ENCODE data around the gene CASZ1. TPM values are rescaled to one million over a fixed set of nuclear protein-coding genes. Genes with fewer than 3 reads are reported as not detected.

Gene CASZ1
- total RNA-seq, 1 experiment from 2014 or later: 15.2 TPM

DNA sequence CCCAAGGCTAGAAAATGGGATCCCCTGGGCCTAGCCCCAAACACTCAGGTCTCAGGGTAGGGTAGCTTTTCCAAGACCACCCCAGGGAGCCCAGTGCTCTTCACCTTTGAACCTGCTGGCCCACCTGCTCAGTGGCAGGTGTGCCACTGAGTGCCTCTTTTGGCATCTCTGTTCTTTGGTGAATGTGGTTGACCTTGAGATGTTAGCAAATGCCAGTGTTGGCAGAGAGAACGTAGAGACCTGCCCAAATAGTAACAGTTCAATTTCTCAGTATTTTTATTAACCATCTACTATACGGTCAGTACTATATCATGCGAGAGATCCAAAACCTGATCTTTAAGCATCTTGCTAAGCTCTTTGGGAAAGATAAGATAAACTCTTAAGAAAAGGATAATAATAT, 193.5 kb downstream of the CASZ1 start:
- TF ChIP-seq, protein P1, sequence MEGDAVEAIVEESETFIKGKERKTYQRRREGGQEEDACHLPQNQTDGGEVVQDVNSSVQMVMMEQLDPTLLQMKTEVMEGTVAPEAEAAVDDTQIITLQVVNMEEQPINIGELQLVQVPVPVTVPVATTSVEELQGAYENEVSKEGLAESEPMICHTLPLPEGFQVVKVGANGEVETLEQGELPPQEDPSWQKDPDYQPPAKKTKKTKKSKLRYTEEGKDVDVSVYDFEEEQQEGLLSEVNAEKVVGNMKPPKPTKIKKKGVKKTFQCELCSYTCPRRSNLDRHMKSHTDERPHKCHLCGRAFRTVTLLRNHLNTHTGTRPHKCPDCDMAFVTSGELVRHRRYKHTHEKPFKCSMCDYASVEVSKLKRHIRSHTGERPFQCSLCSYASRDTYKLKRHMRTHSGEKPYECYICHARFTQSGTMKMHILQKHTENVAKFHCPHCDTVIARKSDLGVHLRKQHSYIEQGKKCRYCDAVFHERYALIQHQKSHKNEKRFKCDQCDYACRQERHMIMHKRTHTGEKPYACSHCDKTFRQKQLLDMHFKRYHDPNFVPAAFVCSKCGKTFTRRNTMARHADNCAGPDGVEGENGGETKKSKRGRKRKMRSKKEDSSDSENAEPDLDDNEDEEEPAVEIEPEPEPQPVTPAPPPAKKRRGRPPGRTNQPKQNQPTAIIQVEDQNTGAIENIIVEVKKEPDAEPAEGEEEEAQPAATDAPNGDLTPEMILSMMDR (conservative IDR thresholded peaks at IDR 0.05): no peak
- no peak for TF ChIP-seq EZH2 (IDR thresholded peaks at IDR 0.05; ENCODE audit: low read depth)
- CTCF ChIA-PET: no interaction called here
- BruUV-seq (replicated peaks): no TSS peak
- Histone ChIP-seq H3K27ac (no peak overlapping the region), H3K79me2 (ENCODE audit: low read depth) (no peaks in the 10 kb centered on the region), H3K9me3 (ENCODE audit: insufficient read depth, low read depth) (no peaks in the 10 kb centered on the region), H3K4me3 (no peak overlapping the region), H2AFZ (no peak overlapping the region), H4K20me1 (ENCODE audit: insufficient read depth) (no peaks in the 10 kb centered on the region), H3F3A (ENCODE audit: insufficient read depth, low read depth) (peaks cover 24% of the 10 kb centered on the region), H3K4me2 (no peak overlapping the region), H3K4me1 (replicated peaks; ENCODE audit: insufficient read depth) (peaks cover 24% of the 10 kb centered on the region), H3K36me3 (ENCODE audit: low read depth) (no peaks in the 10 kb centered on the region), H3K27me3 (ENCODE audit: insufficient read depth, low read depth) (no peaks in the 10 kb centered on the region), H3K9me2 (ENCODE audit: insufficient read depth) (no peaks in the 10 kb centered on the region)
- POLR2A ChIA-PET (ENCODE audit: unreplicated experiment): no interaction called here
- no peak for DNase-seq
- intact Hi-C loops (cut with micrococcal nuclease; ENCODE audit: unreplicated experiment): no loop called here

- intact Hi-C loops (cut with micrococcal nuclease; ENCODE audit: unreplicated experiment): no loop called here
These were observed 194.9 kb downstream of the CASZ1 start for GRCh38 chr1:10601342-10602070.

DNA sequence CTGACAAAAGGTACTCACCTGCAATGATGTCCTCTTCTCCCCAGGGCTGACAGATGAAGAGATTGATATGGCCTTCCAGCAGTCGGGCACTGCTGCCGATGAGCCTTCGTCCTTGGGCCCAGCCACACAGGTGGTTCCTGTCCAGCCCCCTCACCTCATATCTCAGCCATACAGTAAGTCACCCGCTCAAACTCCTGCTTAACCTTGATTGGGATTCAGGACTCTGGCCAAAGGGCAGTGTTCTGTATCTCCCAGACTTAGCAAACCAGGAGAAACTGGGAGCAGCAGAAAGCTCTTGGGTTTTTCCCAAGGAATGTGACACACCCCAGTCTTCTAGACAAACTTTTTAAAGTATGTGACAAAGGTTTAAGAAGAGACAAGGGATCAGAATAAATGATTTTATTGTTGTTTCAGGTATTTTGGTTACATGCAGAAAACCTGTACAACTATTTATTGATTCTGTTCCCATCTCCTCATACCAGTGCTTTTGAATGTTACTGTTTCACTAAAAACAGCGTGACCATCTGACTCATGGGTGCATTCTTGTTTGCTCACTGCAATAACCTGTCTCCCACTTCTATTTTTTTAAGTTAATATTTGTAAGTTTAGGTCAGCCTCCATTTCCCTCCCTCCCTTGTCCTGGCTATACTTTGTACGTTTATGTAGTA, 197.1 kb downstream of the CASZ1 start:
- H4K20me1 ChIP-seq (ENCODE audit: insufficient read depth): no peaks in the 10 kb centered on the region
- 0 out of 2 replicates have a peak overlapping the region, but pooled peaks have one; percentile 18 for H3K4me3 ChIP-seq
- peak overlapping the region; percentile 92 for H3K27ac ChIP-seq
- ChIA-PET CTCF (no interaction called here), POLR2A (ENCODE audit: unreplicated experiment) (no interaction called here)
- BruUV-seq (replicated peaks): no TSS peak
- DNase-seq: peak; percentile 41 to 86
- no peak overlapping the region for H2AFZ ChIP-seq
- no peaks in the 10 kb centered on the region for H3K9me2 ChIP-seq (ENCODE audit: insufficient read depth)
- H3K4me2 ChIP-seq: peak overlapping the region; percentile 64
- peaks cover 24% of the 10 kb centered on the region for H3F3A ChIP-seq (ENCODE audit: insufficient read depth, low read depth)
- no peaks in the 10 kb centered on the region for H3K79me2 ChIP-seq (ENCODE audit: low read depth)
- H3K9me3 ChIP-seq (ENCODE audit: insufficient read depth, low read depth): no peaks in the 10 kb centered on the region
- TF ChIP-seq, protein P1 (conservative IDR thresholded peaks at IDR 0.05): no peak
- TF ChIP-seq EZH2 (IDR thresholded peaks at IDR 0.05; ENCODE audit: low read depth): no peak
- no peaks in the 10 kb centered on the region for H3K27me3 ChIP-seq (ENCODE audit: insufficient read depth, low read depth)
- H3K36me3 ChIP-seq (ENCODE audit: low read depth): no peaks in the 10 kb centered on the region
- intact Hi-C loops (cut with micrococcal nuclease; ENCODE audit: unreplicated experiment): loop anchor here (1.0 kb wide), 1 partner anchor 69 kb away; no protein-coding TSS in a partner anchor
- peaks cover 24% of the 10 kb centered on the region for H3K4me1 ChIP-seq (replicated peaks; ENCODE audit: insufficient read depth)

More at GRCh38 chr1:10601342-10602070, 194.9 kb downstream of the CASZ1 start:
- CTCF ChIA-PET: interaction anchor here (0.7 kb wide), 1 partner anchor 282 kb away, joined by 3 read pairs; no protein-coding TSS in a partner anchor
- no peak overlapping the region for H2AFZ ChIP-seq
- H3K9me2 ChIP-seq (ENCODE audit: insufficient read depth): no peaks in the 10 kb centered on the region
- no peak overlapping the region for H3K4me3 ChIP-seq
- H3K9me3 ChIP-seq (ENCODE audit: insufficient read depth, low read depth): no peaks in the 10 kb centered on the region
- H3F3A ChIP-seq (ENCODE audit: insufficient read depth, low read depth): peaks cover 24% of the 10 kb centered on the region
- H3K79me2 ChIP-seq (ENCODE audit: low read depth): no peaks in the 10 kb centered on the region
- no peak overlapping the region for H3K4me2 ChIP-seq
- TF ChIP-seq, protein P1 (conservative IDR thresholded peaks at IDR 0.05): no peak
- TF ChIP-seq EZH2 (IDR thresholded peaks at IDR 0.05; ENCODE audit: low read depth): no peak
- no peaks in the 10 kb centered on the region for H3K27me3 ChIP-seq (ENCODE audit: insufficient read depth, low read depth)
- H3K4me1 ChIP-seq (replicated peaks; ENCODE audit: insufficient read depth): peaks cover 24% of the 10 kb centered on the region
- POLR2A ChIA-PET (ENCODE audit: unreplicated experiment): interaction anchor here (0.6 to 0.7 kb wide), 2 partner anchors 73 to 1389 kb away, joined by 4 to 9 read pairs; no protein-coding TSS in a partner anchor
- DNase-seq: no peak
- H3K27ac ChIP-seq: no peak overlapping the region
- no TSS peak for BruUV-seq (replicated peaks)
- H4K20me1 ChIP-seq (ENCODE audit: insufficient read depth): no peaks in the 10 kb centered on the region
- no peaks in the 10 kb centered on the region for H3K36me3 ChIP-seq (ENCODE audit: low read depth)

Measured in PC-9 (cell line).